ENCODE measurements around the gene HOXC13.

DNA sequence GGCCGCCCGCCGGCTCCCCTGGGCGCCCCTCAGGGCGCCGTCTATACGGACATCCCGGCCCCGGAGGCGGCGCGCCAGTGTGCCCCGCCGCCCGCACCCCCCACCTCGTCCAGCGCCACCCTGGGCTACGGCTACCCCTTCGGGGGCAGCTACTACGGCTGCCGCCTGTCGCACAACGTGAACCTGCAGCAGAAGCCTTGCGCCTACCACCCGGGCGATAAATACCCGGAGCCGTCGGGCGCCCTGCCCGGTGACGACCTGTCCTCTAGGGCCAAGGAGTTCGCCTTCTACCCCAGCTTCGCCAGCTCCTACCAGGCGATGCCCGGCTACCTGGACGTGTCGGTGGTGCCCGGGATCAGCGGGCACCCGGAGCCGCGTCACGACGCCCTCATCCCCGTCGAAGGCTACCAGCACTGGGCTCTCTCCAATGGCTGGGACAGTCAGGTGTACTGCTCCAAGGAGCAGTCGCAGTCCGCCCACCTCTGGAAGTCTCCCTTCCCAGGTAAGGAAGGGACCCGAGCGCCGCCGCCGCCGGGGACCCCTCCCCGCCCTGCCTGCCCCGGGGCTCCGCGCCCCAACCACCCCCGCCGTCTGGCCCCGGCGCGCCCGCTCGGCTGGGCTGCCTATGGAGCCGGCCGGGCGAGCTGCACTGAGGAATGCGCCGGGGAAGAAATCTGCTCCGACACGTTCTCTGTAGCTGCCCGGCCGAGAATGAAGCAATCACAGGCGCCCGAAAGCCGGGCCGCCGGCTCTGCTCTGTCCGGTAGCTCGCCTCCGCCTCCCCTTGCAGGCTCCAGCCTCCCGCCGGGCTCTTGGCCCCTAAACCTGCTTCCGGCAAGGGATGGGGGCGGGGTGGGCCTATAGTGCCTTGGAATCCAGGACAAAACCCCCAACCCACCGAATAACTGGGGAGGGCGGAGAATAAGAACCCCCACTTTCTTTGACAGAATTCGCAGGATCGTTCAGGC is 794 bp downstream of the HOXC13 start:
- TF ChIP-seq, protein P1, sequence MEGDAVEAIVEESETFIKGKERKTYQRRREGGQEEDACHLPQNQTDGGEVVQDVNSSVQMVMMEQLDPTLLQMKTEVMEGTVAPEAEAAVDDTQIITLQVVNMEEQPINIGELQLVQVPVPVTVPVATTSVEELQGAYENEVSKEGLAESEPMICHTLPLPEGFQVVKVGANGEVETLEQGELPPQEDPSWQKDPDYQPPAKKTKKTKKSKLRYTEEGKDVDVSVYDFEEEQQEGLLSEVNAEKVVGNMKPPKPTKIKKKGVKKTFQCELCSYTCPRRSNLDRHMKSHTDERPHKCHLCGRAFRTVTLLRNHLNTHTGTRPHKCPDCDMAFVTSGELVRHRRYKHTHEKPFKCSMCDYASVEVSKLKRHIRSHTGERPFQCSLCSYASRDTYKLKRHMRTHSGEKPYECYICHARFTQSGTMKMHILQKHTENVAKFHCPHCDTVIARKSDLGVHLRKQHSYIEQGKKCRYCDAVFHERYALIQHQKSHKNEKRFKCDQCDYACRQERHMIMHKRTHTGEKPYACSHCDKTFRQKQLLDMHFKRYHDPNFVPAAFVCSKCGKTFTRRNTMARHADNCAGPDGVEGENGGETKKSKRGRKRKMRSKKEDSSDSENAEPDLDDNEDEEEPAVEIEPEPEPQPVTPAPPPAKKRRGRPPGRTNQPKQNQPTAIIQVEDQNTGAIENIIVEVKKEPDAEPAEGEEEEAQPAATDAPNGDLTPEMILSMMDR (IDR thresholded peaks at IDR 0.05) = no peak
- no peak for TF ChIP-seq POLR2A (IDR thresholded peaks at IDR 0.05)

All from testis (tissue), 2 donors.